ENCODE results near the gene NCKIPSD.

NCKIPSD gene

GRCh38 chr3:48647714-48648113, 38.0 kb downstream of the NCKIPSD start:
- no peak for DNase-seq (ENCODE audit: low read depth in 2 of 2)

GRCh38 chr3:48644898-48645760, 40.6 kb downstream of the NCKIPSD start:
- DNase-seq (ENCODE audit: low read depth in 2 of 2) = no peak

- no peak for DNase-seq (ENCODE audit: low read depth in 2 of 2)
These were observed 43.1 kb downstream of the NCKIPSD start for GRCh38 chr3:48642605-48643004.

- no peak for DNase-seq (ENCODE audit: low read depth in 2 of 2)
These were observed 44.3 kb downstream of the NCKIPSD start for GRCh38 chr3:48641396-48641795.

- DNase-seq (ENCODE audit: low read depth in 2 of 2) = no peak
These were observed 45.6 kb downstream of the NCKIPSD start for GRCh38 chr3:48639944-48640606.

GRCh38 chr3:48637305-48637704, 48.4 kb downstream of the NCKIPSD start:
- no peak for DNase-seq (ENCODE audit: low read depth in 2 of 2)

GRCh38 chr3:48636149-48636655, 49.5 kb downstream of the NCKIPSD start:
- no peak for DNase-seq (ENCODE audit: low read depth in 2 of 2)

- DNase-seq (ENCODE audit: low read depth in 2 of 2) = peak; percentile 82 to 85
These were observed 50.3 kb downstream of the NCKIPSD start, which contains the start of gene SLC26A6 for GRCh38 chr3:48635222-48636021. Gene SLC26A6 (minus strand): TSS chr3:48635461. CDS start chr3:48635393, 68 bp downstream.

- peak in 1 of 2 donors; percentile 35 for DNase-seq (ENCODE audit: low read depth in 2 of 2)
These were observed 51.0 kb downstream of the NCKIPSD start for GRCh38 chr3:48634661-48635221.

- DNase-seq (ENCODE audit: low read depth in 2 of 2) = no peak
These were observed 52.0 kb downstream of the NCKIPSD start for GRCh38 chr3:48633743-48634142.

- DNase-seq (ENCODE audit: low read depth in 2 of 2) = no peak
These were observed 52.5 kb downstream of the NCKIPSD start for GRCh38 chr3:48633256-48633655.

- DNase-seq (ENCODE audit: low read depth in 2 of 2) = no peak
These were observed 53.9 kb downstream of the NCKIPSD start for GRCh38 chr3:48631516-48632448.

GRCh38 chr3:48630833-48631232, 54.9 kb downstream of the NCKIPSD start:
- no peak for DNase-seq (ENCODE audit: low read depth in 2 of 2)

- DNase-seq (ENCODE audit: low read depth in 2 of 2) = no peak
These were observed 55.3 kb downstream of the NCKIPSD start for GRCh38 chr3:48630407-48630806.

- DNase-seq (ENCODE audit: low read depth in 2 of 2) = no peak
These were observed 55.8 kb downstream of the NCKIPSD start for GRCh38 chr3:48629894-48630293.

GRCh38 chr3:48628277-48629017, 57.3 kb downstream of the NCKIPSD start:
- DNase-seq (ENCODE audit: low read depth in 2 of 2) = no peak

GRCh38 chr3:48625600-48625999, 60.1 kb downstream of the NCKIPSD start:
- no peak for DNase-seq (ENCODE audit: low read depth in 2 of 2)

GRCh38 chr3:48624767-48625166, 60.9 kb downstream of the NCKIPSD start:
- DNase-seq (ENCODE audit: low read depth in 2 of 2) = no peak

GRCh38 chr3:48623851-48624547, 61.7 kb downstream of the NCKIPSD start:
- DNase-seq (ENCODE audit: low read depth in 2 of 2) = no peak
